Measurements from ENCODE around the gene FAM53B. TPM values are rescaled to one million over a fixed set of nuclear protein-coding genes. Genes with fewer than 3 reads are reported as not detected.

Gene FAM53B
- total RNA-seq, 1 experiment from 2014 or later, result 31.5 TPM

DNA sequence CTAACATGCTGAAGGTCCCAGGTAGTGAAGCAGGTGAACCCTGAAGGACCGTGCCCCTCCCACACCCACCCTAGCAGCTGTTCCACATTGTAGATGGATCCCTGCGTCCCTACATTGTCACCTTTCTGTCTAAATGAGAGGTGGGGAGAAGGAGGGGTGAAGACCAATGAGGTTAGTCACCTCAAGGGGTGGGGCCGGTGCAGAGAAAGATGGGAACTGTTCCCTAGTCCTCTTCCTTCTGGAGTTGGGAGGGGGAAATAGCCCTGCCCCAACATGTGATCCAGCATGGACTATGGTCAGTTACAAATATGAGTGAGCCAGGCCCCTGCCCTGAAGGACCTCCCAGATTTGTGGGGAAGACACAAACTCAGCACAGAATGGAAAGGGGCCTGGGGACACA lies 158.0 kb downstream of the FAM53B start:
- no peak for DNase-seq (ENCODE audit: low read depth)

DNA sequence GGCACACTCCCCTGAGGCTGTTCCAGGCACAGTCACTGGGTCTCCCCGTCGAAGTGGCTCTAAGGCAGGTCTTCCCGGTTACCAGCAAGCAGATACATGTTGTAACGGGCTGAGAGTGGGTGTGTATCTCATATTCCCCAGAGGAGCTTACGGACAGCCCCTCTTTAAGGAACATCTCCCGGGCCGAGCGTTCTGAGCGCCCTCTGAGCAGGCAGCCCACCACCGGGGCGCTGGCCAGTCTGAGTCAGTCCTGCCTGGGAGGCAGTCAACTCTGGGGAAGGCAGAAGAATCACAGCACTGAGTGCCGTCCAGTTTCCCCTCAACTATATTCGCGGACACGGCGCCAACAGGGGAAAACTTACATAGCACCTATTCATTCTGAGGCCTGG lies 165.2 kb downstream of the FAM53B start:
- DNase-seq (ENCODE audit: low read depth), result no peak

DNA sequence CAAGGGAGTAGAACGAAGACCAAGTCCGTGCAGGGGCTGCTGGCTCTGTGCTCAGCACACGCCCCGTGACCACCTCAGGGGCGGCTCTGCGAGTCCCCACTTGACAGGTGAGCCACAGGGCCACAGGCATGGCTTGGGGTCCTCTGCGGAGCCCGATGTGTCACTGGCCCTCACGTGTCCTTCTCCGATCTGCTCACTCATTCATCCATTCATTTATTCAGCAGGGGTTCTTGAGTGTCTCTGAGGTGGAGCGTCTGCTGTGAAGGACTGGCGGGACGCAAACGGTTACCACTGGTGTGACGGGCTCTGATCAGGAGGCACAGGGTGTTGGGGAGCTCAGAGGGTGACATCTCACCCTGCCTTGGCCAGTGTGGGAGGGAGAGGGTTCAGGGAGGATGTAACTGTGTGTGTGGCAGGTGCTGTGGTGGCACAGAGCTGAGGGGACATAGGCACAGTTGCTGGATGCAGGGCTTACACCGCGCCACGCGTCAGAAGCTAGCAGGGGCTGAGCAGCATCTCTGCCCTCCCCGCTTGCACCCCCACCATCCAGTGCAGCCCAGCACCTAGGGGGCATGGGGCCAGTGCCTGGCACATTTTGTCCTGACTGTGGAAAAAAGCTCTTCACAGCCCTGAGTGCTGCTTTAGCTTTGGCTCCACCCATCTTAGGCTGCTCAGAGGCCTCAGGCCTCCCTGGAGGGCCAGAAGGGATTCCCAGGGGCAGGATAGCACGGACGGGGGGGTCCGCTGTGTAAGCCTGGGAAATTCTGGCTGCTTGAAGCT lies 165.8 kb downstream of the FAM53B start:
- no peak for DNase-seq (ENCODE audit: low read depth)

DNA sequence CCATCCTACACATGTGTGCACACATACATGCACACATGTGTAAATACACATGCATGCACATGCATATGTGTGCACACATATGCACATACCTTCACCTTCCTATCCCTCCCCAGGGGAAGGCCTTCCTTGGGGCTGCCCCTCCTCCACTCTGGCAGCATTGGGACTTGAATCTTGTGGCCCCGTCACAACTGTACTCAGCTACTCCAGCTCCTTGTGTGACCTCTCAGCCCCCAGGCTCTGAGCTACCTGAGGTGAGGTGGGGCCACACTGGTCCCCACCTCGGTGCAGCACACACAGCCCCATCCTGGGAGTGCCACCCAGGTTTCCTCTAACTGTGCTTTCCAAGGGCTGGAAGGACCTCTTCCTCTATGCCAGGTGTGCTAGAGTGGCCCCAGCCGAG lies 166.5 kb downstream of the FAM53B start:
- DNase-seq (ENCODE audit: low read depth), result no peak

DNA sequence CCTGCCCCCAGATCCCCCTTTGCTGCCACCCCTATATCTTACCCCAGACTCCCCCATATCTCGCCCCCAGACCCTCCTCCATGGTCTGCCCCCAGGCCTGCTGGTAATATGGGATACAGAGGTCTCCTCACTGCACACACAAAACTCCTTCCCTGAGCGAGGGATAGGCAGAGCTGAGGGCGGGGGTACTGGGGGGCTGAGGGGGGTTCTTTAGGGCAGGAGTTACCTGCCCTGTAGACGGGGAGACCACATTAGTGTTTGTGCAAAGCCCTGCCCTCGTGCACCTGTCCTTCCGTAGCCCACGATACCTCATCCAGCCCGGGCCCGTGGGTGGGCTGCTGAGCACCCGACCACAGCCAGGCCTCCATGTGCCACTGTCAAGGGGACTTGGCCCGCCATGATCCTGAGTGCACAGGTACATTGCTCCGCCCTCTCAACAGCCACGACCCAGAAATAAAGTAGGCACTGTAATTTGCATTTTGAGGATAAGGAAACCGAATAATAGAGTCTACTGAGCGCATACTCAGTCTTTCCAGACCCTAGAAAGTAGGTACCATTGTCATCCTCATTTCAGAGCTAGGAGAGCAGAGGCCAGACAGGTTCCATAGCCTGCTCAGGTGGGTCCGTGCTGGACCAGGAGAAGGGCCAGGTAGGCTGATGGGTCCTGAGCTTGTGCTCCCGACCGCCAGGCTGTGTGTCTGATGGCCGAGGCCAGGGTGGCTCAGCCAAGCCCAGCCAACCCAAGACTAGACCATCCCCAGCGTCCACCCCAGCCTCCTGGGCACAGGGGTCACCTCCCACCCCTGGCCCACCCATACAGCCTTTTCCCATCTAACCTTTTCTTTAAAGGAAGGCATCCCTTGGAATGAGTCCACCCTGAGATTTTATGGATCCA lies 167.4 kb downstream of the FAM53B start:
- DNase-seq (ENCODE audit: low read depth), result no peak

DNA sequence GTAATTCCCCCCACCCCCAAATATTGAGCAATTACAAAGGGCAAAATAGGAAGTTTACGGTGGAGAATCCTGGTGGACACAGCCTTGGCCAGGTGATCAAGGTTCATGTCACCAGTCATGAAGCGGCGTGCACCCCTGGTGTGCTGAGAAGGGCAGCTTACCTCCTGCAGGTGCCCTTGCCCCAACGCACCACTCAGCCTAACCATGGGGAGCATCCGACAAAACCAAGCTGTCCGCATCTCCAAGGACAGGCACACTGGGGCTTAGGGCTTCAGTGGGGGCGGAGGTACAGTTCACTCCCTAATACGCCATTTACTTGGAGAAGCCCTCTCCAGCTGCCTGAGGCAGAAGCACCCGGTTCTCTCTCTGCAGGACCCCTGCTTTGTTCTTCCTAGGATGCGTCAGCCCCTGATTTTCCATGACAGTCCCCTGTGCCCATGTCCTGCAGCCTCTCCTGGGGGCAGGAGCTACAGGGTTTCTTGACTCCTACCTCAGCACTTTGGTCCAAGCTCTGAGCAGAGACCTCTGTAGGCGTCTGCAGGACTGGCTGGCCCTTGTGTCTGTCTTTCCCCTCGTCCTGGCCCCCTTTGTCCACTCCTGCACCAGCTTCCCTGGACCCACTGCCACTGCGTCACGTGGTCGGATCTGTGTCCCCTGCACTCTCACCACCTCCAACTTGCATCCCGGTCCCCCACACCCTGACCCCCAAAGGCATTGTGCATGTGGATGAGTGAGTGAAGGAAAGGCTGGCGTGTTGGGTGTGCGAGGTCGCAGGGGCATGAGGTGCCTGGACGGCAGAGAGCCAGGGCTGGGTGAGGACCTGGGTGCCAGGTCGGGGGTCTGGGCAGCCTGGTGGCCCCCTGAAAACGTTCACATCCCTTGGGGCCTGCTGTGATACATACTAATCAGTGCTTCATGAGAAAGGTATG lies 168.8 kb downstream of the FAM53B start:
- DNase-seq (ENCODE audit: low read depth), result no peak

DNA sequence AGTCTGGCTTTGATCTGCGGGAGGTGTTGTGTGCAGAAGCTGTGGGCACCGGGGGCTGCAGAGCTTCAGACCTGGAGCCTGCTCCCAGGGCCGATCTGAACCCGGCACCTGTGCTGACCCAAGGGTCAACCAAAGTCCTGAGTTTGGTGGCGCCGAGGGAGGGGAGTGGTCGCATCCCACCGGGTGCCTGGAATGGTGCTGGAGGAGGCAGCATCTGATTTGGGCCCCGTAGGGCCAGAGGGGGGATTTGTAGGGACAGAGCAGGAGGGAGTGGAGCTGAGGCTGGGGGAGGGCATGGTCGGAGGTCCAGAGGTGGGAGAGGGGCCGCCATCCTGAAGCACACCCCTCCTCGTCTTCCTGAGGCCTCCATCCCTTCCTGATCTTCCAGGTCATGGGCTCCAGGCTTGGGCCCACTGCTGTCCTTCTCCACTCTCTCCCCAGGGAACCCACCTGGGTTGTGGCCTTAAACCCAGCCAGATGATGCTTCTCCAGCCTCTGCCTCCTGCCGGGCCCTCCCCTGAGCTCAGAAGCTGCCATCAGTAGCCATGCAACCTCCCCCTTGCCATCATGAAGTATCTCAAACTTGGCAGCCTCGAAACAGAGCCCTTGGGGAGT lies 169.6 kb downstream of the FAM53B start:
- DNase-seq (ENCODE audit: low read depth), result no peak

DNA sequence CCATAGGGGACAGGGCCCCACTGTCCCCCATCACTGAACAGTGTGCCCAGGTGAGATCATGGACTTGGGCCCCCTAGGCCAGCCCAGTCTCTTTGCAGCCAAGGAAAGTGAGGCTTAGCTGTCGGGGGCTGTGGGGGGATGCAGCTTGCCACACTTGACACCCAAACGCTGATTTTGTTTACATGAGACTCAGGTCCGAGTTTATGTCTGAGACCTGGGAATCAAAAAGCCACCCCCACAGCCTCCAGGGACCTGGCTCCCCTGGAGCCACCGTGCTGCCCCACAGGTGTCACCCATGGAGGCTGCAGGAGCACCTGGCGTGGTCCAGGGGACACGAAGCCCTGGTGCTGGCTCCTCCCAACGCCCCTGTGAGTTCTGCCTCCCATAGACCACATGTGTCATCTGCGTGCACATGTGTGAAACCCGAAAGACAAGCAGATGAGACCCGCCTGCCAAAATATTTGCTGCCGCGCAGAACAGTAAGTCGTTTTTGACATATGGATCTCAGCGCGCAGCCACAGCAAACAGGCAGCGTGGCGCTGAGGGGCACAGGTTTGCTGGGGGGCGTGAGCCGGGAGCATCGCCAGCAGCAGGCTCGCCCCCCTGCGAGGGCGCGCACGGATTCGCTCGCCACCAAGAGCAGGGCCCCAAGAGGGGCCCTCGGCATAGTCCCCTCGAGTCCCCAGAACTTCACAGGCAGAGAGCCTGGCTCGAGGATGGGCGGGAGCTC lies 170.3 kb downstream of the FAM53B start:
- DNase-seq (ENCODE audit: low read depth), result no peak

DNA sequence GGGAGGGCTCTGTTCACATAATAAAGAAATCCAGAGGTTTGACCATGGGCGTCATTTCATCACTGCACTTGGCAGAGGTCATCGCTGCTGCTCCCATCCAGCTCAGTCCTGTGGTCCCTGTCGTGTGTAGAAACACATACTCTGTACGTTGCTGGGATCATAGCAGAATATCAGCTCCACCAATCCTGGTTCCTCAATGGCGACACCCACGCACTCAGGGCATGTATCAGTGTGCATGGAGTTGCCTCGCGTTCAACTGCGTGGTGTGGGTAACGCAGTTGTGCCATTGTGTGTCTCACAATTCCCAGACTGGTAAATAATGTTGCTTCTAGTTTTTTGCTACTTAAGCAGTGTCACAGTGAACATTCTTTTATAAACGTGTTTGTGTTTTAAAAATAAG lies 171.4 kb downstream of the FAM53B start:
- no peak for DNase-seq (ENCODE audit: low read depth)

DNA sequence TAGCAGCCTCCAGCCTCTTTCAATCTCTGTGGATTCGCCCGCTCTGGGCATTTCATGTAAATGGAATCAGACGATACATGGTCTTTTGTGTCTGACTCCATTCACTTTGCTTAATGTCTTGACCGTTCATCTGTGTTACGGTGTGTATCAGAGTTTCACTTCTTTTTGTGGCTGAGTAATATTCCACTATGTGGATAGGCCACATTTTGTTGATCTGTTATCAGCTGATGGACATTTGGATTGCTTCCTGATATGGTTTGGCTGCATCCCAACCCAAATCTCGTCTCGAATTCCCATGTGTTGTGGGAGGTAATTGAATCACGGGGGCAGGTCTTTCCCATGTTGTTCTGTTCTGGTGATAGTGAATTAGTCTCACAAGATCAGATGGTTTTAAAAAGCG lies 173.5 kb downstream of the FAM53B start:
- no peak for DNase-seq (ENCODE audit: low read depth)

DNA sequence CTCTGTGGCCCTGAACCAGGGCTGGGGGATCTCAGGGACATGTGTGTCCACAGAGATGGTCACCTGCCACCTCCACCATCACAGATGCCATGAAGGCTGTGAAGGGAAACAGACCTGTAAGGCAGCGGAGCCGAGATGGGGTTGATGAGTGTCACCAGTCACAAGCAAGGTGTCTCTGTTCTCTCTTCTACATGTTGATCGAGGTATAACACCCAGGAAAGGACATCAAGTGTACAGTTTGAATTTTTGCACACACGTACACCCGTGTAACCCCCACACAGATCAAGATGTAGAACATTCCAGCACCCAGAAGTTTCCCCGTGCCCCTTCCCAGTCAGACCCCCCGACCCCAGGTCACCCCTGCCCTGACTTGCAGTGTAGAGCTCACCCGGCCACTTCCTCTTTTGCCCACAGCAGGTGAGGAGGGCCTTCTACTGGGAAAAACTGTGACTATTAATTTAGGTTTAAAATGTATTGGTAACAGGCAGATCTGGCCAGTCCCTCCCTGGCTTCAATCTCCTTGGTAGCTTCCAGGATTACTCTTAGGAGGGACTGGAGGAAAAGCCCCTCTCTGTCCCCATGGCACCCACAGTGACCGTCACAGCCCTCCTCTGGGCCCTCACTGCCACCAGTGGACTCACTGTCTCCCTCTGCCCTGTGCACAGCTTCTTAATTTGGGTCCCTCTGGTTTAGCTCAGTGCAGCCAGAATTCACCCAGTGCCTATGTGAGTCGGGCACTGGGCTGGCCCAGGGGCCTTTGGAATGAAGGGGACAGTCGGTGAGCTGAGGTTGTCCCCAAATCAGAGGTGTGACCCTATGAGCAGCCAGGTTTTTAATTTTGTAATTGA lies 174.3 kb downstream of the FAM53B start:
- DNase-seq (ENCODE audit: low read depth), result no peak

Other genes with a start within 250 kb of the FAM53B start
- 27.6 and 37.1 TPM in 2 replicates for gene EEF1AKMT2, start 47.5 kb upstream of the FAM53B start, total RNA-seq (2014; rRNA removed)
- gene ABRAXAS2, start 57.4 kb upstream of the FAM53B start, total RNA-seq (2014; rRNA removed), result 16.1 and 18.0 TPM in 2 replicates
- 9.4 and 11.5 TPM in 2 replicates for gene ZRANB1, start 197.7 kb upstream of the FAM53B start, total RNA-seq (2014; rRNA removed)